ENCODE measurements around the gene KDM6A. TPM values are rescaled to one million over a fixed set of nuclear protein-coding genes. Genes with fewer than 3 reads are reported as not detected.

Gene KDM6A
- polyA plus RNA-seq, 4 donors: 21.6 to 33.0 (median 30.2) TPM

DNA sequence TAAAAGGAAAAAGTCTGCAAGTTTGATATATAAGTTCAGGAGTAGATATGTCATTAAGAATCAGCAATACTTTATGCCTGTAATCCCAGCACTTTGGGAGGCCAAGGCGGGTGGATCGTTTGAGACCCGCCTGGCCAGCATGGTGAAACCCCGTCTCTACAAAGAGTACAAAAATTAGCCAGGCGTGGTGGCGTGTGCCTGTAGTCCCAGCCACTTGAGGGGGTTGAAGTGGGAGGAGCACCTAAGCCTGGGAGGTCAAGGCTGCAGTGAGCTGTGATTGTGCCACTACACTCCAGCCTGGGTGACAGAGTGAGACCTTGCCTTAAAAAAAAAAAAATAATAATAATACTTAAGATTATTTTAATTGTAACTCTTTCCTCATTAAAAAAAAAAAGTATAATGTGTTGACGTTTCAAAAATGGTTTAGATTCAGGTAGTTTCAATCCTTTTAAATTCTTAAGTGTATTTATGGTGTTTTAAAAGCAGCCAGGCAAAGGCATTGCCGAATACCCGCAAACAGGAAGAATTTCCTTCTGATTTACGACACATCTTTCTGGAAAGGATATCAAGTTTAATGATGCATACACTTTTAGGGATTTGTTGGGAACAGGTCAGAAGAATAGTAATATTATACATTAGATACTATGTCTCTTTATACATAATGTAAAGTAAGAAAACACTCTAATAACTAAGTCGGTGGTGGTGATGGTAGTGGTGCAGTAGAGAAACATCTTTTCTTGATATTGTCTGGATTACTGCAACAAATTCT is 80.9 kb downstream of the KDM6A start:
- DNase-seq (ENCODE audit: low read depth in 4 of 4, low spot score in 3 of 4): no peak

DNA sequence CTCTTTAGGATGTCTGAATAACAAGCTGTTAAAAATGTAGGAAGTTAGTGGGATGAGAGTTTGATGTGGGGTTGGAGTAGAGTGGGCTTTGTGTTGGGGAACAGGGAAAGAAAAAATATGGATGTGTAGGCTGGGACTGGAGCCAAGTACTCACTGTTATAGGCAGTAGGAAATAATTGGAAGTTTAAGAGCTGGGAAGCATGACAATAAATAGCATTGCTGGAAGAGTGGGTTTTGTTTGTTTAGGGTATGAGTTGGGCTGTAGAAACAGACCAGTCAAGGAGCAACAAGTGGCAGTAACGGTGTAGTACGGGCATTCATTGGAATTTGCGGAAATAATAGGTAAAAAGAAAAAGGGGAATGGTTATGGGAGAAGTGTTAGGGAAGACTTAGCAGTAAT is 81.6 kb downstream of the KDM6A start:
- no peak for DNase-seq (ENCODE audit: low read depth in 4 of 4, low spot score in 3 of 4)

DNA sequence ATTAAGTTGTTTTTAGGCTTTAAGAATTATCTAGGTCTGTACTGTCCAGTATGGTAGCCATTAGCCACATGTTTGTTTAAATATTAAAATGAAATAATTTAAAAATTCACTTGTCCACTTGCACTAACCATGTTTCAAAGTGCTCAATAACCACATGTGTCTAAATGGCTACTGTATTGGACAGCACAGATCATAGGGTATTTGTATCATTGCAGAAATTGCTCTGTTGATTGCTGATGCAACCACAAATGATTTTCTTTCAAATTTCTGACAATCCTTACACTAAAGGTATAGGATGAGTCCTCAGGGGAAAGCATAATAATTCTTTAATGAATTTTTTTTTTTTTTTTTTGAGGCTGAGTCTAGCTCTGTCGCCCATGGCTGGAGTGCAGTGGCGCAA is 84.9 kb downstream of the KDM6A start:
- no peak for DNase-seq (ENCODE audit: low read depth in 4 of 4, low spot score in 3 of 4)

DNA sequence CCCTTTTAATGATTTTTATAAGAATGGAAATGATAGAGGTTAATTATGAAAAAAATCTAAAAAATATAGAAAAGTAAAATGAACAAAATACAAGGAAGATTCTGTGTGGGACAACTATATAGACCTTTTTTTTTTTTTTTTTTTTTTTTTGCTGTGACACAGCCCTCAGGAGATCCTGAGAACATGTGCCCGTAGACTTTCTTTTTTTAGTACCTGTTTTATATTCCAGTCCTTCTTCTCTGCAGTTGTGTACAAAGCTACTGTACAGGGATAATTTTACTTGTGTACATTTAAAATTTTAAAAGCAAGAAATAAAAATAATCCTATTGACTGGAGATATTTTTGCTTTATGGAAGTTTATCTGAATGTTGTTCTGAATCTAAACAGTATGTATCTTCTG is 85.5 kb downstream of the KDM6A start:
- DNase-seq (ENCODE audit: low read depth in 4 of 4, low spot score in 3 of 4): no peak

DNA sequence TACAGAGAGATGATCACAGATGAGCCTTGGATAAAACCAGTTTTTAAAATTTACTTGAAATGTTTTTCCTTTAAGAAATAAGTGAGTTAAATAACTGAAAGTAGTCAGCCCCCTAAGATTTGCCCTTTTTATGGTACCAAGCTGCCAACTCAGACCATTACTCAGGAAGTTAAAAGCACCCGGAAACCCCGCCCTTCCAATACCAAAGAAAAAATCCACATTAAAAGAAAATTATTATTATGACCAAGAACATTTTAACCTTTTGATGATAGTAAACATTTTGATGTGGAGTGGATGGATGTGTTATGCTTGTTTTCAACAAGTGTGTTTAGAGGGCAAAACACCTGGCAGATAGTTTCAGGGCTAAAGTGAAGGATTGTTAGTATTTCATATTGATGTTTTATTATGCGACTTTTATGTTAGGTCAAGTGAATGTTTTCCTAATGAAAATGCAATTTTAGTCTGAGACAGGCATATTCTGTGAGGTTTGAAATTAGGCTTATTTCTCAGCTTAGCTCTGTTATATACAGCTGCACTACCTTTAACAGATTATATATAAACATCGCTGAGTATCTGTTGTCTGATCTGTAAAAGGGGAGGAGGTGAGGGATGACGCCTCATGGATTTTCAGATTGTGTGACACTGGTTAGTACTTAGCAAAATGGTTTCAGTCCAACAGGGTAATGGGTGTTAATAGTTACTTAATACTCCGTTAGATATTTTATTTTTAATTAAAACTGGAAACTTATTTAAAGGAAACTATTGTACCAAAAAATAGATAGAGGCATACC is 89.0 kb downstream of the KDM6A start:
- DNase-seq (ENCODE audit: low read depth in 4 of 4, low spot score in 3 of 4): no peak

DNA sequence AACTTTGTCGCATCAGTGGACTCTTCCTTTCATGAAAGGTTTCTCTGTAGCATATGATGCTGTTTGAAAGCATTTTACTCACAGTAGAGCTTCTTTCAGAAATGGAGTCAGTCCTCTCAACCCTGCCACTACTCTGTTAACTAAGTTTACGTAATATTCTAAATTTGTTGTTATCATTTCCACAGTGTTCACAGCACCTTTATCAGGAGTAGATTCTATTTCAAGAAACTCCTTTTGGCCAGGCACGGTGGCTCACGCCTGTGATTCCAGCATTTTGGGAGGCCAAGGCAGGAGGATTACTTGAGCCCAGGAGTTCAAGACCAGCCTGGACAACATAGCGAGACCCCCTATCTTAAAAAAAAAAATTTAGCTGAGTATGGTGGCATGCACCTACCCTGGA is 90.0 kb downstream of the KDM6A start:
- no peak for DNase-seq (ENCODE audit: low read depth in 4 of 4, low spot score in 3 of 4)

DNA sequence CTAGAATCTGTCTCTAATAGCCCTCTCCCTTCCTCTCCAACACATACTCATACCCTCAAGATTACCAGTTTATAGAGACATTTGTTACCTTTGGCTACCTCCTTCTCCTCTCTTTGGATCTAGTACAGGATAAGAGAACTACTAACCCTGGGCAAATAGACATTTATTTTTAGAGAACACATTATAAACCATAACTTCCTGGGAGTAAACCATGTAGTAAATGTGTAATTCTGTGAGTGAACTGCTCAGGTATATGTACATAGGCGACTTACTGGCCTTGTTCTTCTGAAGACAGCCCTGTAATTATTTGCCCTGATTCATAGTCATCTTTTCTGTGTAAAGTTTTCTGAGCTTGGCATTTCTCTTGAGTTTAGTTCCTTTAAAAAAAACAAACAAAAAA is 94.2 kb downstream of the KDM6A start:
- no peak for DNase-seq (ENCODE audit: low read depth in 4 of 4, low spot score in 3 of 4)

DNA sequence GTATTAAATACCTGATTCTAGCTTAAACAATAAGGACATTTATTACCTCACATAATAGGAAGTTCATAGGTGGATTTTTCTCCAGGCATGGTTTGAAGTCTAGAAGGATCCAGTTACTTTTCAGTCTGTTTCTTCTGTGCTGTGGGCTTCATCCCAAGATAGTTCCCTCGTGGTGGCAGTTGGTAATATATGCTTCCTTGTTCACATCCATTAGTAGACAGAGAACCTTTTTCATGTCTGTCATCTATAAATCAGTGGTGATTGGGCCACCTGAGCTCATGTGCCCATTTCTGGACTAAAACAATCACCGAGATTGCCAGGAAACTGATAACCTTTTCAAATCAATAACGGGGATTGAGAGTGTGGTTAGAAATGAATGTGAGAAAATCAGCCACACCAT is 97.7 kb downstream of the KDM6A start:
- no peak for DNase-seq (ENCODE audit: low read depth in 4 of 4, low spot score in 3 of 4)

DNA sequence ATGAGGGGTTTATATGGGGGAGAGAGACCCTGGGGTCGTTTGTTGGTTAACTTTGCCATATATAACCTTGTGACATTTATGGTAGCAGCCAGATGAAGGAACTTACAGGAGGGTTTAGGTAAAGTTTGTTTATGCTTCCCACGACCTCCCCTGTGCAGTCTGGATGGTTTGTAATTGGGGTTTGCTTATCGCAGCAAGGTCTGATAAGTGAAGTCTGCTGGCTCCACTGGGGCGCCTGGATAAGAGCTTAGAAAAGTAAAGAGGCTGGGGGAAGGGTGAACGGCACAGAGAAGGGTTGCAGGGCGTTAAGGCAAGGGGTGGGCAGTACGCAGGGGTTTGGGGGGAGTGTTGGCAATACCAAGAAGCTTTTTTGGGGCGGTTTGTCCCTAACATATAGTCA is 98.7 kb downstream of the KDM6A start:
- DNase-seq (ENCODE audit: low read depth in 4 of 4, low spot score in 3 of 4): no peak

DNA sequence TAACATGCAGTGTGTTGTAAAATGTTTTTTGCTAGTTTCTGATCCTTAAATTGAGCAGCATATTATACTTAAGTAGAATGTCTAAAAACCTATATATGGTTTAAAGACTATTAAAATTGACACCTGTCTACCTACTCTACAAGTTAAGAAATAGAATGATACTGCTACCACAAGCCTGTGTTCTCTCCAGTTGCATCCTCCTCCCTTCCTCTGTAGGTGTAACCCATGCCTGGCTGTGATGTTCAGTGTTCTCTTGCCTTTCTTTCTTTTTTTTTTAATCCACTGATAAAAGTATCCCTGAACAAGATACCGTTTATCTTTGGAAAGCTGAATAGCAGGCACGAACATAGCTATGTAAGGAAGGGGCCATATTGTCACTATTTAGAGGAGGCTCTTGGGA is 99.1 kb downstream of the KDM6A start:
- no peak for DNase-seq (ENCODE audit: low read depth in 4 of 4, low spot score in 3 of 4)

DNA sequence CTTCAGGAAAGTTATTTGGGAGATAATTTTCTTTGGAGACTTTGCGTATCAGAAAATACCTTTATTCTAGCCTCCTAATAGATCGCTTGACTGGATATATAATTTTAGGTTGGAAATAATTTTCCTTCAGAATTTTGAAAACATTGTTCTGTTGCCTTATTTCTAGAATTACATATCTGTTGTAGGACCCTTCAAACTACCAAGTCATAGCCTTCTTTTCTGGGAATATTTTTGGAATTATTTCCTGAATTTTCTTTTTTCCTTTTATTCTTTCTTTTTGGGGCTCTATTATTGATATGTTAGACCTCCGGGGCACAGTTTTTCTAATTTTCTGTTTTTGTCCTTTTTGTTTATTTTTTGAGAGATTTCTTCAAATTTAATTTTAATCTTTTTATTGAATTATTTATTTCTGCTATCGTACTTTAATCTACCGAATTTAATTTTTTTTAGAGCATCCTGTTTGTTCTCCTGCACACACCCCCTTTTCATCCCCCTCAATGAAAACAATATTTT is 100.5 kb downstream of the KDM6A start:
- no peak for DNase-seq (ENCODE audit: low read depth in 4 of 4, low spot score in 3 of 4)

DNA sequence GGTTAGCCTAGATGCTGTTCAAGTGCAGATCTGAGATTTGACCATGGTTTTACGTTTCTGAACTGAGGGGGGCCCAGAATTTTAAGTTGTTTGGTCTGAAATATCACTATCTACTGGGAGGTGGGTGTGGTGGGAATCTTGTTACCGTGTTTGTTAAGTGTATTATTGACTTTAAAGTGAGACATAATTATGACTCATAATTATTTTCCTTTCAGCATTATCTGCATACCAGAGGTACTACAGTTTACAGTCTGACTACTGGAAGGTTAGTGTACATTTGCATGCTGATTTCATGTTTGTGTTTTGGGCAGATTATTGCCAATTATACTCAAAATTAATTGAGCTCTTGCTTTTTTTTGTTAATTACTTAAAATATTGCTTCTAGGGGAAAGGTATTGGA is 101.5 kb downstream of the KDM6A start:
- no peak for DNase-seq (ENCODE audit: low read depth in 4 of 4, low spot score in 3 of 4)

DNA sequence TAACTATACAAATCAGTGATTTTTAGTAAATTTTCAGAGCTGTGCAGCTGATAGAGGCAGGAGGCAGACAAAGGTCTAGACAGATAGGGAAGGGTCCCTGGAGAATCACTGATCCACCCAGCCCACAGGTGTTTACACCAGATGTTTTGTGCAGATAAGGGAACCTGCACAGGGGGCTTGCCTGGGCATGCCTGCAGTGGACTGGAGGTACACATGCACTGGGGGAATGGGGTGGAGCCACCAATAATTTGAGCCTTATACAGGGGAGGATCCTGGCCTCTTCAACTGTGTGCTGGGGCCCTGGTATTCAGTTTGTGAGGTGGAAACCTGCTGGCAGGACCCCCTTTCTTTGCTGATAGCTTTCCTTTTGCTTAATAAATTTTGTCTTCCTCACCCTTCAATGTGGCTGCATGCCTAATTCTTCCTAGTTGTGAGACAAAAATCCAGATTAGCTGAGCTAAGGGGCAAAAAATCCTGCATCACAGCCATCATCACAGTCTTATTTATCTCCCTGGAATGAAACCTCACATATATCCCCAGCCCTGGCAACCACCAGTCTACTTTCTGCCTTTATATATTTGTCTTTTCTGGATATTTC is 102.8 kb downstream of the KDM6A start:
- no peak for DNase-seq (ENCODE audit: low read depth in 4 of 4, low spot score in 3 of 4)

DNA sequence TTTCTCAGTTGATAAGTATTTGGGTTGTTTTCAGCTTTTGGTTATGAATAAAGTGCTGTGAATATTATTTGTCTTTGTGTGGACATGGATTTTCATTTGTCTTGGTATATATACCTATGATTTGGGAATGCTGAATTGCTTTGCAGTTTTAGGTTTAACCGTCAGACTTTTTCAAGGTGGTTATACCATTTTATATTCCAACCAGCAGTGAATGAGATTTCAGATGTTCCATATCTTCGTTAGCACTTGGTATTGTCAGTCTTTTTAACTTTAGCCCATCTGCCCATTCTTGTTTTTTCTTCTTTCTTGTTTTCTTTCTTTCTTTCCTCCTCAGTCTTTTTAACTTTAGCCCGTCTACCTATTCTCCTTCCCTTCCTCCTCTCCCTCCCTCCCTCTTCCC is 106.0 kb downstream of the KDM6A start:
- DNase-seq (ENCODE audit: low read depth in 4 of 4, low spot score in 3 of 4): no peak

DNA sequence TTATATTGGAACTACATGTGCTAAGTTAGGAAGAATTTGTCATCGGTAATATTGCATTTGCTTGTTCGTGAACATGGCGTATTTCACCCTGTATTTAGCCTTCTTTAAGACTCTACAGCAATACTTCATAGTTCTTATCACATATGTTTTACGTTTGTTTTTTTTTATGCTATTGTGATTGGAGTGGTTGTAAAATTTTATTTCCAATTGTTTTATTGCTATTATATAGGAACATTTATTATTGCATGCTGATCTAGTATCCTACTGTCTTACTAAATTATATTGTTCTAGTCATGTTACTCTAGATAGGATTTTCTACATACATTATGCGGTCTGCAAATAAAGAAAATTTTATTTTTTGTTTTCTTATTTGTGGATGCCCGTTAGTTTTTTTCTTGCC is 107.4 kb downstream of the KDM6A start:
- DNase-seq (ENCODE audit: low read depth in 4 of 4, low spot score in 3 of 4): no peak

DNA sequence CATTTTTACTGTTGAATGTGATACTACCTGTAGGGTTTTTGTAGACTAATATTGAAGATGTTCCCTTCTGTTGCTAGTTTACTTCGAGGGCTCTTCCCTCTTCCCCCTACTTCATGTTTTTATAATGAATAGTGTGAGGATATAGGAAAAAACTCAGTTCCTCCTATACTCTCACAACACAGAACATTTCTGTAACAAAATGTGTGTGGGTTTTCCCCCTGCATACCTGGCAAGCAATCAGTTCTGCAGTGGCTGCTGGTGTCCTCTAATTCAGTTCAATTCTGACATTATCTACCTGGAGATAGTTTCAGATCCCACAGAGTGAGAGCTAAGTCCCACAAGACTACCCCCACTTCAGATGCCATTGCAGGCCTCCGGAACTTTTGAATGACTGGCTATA is 107.9 kb downstream of the KDM6A start:
- DNase-seq (ENCODE audit: low read depth in 4 of 4, low spot score in 3 of 4): no peak

DNA sequence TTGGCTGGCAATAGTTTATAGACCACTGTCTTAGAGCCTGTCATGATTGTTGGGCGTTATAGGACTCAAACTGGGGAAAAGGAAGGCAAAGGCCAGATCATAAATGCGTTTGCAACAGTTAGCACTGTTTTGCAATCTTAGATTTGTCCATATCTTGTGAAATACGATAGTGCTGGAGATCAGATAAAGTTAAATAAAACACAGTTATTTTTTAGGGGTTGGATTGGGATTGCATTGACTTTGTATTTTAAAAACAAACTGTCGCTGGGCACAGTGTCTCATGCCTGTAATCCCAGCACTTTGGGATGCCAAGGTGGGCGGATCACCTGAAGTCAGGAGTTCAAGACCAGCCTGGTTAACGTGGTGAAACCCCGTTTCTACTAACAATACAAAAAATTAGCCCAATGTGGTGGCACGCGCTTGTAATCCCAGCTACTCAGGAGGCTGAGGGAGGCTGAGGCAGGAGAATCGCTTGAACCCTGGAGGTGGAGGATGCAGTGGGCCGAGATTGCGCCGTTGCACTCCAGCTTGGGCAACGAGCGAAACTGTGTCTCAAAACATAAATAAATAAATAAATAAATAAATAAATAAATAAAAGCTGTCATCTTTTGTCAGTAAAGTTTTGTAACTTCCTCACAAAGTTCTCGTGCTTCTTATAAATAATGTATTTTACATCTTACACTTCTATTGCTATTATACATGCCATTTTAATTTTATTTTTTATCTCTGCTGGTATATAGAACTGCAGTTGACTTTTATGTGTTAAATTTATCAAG is 117.2 kb downstream of the KDM6A start:
- DNase-seq (ENCODE audit: low read depth in 4 of 4, low spot score in 3 of 4): no peak

DNA sequence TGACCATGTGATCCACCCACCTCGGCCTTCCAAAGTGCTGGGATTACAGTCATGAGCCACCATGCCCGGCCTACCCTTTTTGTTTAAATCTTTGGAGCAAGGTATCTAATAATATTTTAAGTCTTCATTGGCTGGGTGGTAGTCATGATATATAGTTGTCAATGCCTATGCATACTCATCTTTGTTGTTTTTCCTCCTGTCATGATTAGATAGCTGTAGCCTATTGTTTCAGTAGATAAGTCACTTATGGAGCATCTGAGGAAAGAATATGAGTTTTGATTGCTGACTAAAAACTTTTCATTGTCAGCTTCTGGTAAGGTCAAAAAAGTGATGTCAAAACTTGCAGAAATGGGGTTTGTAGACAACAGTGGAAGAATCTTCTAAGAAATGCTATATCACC is 119.8 kb downstream of the KDM6A start:
- no peak for DNase-seq (ENCODE audit: low read depth in 4 of 4, low spot score in 3 of 4)

DNA sequence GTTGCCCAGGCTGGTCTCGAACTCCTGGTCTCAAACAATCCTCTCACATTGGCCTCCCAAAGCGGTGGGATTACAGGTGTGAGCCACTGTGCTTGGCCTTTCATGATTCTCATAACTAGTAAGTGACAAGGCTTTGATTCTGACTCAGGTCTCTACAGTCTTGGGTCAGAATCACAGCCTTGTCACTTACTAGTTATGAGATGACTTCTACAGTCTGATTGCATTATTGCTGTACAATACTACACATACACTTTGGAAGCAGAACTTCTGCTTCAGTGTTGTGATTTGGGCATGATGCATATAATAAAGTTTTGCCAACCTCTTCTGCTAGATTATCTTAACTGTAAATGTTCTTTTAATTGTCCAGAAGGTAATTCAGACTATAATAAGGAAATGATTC is 123.3 kb downstream of the KDM6A start:
- DNase-seq (ENCODE audit: low read depth in 4 of 4, low spot score in 3 of 4): no peak

DNA sequence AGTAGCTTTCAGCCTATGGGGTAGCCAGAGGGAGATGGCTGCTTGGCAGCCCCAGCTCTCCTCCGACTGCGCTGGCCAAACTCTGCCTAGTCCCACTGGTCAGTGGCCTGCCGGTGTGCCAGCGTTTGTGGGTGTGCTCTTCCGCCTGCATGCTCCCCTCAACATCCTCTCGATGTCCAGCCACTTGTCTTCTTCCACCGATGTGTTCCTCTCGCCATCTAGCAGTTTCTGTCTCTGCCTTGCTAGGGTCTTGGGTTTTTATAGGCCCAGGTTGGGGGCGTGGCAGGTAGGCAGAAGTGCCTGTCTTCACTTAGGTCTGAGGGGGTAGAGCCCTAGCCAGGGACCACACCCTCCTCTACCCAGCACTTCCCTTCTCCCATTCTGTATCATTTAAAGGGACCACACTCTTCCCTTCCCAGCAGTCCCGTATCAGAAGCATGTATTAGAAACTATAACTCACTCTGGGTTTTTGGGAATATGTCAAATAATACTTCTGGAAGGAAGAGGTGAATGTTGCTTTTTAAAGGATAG is 124.4 kb downstream of the KDM6A start:
- DNase-seq (ENCODE audit: low read depth in 4 of 4, low spot score in 3 of 4): no peak

DNA sequence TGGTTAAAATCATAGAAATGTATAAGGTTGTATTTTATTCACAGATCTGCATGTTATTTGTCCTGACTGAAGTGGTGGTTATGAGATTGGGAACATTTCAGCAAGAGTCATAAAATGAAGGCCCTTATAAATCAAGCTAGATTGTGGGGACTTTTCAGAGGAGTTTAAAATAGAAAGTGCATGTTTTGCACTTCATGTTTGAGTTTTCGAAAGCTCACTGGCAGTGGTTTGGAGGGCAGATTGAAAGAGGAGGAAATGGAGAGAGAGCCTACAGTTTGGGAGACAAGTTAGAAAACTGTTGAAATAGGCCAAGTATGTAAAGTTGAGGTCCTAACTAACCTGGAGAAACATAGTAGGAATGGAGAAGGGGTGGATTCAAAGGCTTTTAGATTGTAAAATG is 124.9 kb downstream of the KDM6A start:
- no peak for DNase-seq (ENCODE audit: low read depth in 4 of 4, low spot score in 3 of 4)

All from left renal pelvis (tissue), 4 donors.